PFSK-1 (cell line): ENCODE measurements around the gene NHERF2.

Experiments used
- FOXP2 ChIP-seq: optimal IDR thresholded peaks from 2 replicates; pipeline ENCODE3; 2011; ENCODE audit warnings: borderline replicate concordance, control low read depth, inconsistent platforms; ENCODE audit not compliant: insufficient read depth; ENCODE audit errors: extremely low read length, extremely low read depth
- POLR2AphosphoS5 ChIP-seq: IDR thresholded peaks from 2 replicates; pipeline ENCODE4 v1.6.1; 2012; ENCODE audit warnings: low read depth, mild to moderate bottlenecking, control low read depth, low read length, moderate library complexity
- REST ChIP-seq, 2 experiments: IDR thresholded peaks; 2 replicates each; pipeline versions ENCODE4 v1.6.1 to v1.8.0; 2011 to 2012; ENCODE audit warnings: low read depth in 2 of 2, low read length in 2 of 2, control low read depth in 1 of 2, inconsistent platforms in 1 of 2, mild to moderate bottlenecking in 1 of 2, moderate library complexity in 1 of 2; ENCODE audit not compliant: insufficient read depth in 1 of 2
- SIN3A ChIP-seq: IDR thresholded peaks from 2 replicates; pipeline ENCODE4 v1.6.1; 2012; ENCODE audit warnings: mild to moderate bottlenecking, low read length, moderate library complexity, borderline replicate concordance; ENCODE audit not compliant: insufficient read depth
- TAF1 ChIP-seq: IDR thresholded peaks from 2 replicates; pipeline ENCODE4 v1.6.1; 2012; ENCODE audit warnings: low read length, control low read depth, borderline replicate concordance; ENCODE audit not compliant: insufficient read depth

The NHERF2 gene

GRCh38 chr16:2001456-2002355, 25.0 kb upstream of the NHERF2 start:
- TF ChIP-seq FOXP2 (no peak), REST (IDR thresholded peaks at IDR 0.05; ENCODE audit: insufficient read depth in 1 of 2, low read depth in 2 of 2, low read length in 2 of 2) (no peak), POLR2AphosphoS5 (no peak), TAF1 (no peak), SIN3A (no peak)

- no peak for TF ChIP-seq SIN3A
- TF ChIP-seq REST (IDR thresholded peaks at IDR 0.05; ENCODE audit: insufficient read depth in 1 of 2, low read depth in 2 of 2, low read length in 2 of 2), result no peak
- no peak for TF ChIP-seq TAF1
Measured at GRCh38 chr16:2002406-2003230, 24.1 kb upstream of the NHERF2 start.

GRCh38 chr16:2003231-2003826, 23.4 kb upstream of the NHERF2 start:
- TF ChIP-seq REST (IDR thresholded peaks at IDR 0.05; ENCODE audit: insufficient read depth in 1 of 2, low read depth in 2 of 2, low read length in 2 of 2) (no peak), SIN3A (no peak), POLR2AphosphoS5 (no peak)

GRCh38 chr16:2003827-2004641, 22.7 kb upstream of the NHERF2 start:
- no peak for TF ChIP-seq SIN3A
- TF ChIP-seq REST (IDR thresholded peaks at IDR 0.05; ENCODE audit: insufficient read depth in 1 of 2, low read depth in 2 of 2, low read length in 2 of 2), result no peak
- TF ChIP-seq POLR2AphosphoS5, result no peak
- no peak for TF ChIP-seq TAF1
- TF ChIP-seq FOXP2, result no peak
